GM12801 (cell line): ENCODE measurements around the gene PITPNC1.

Experiments
- TF ChIP-seq, protein P1 (sequence below): IDR thresholded peaks from one replicate; pipeline ENCODE4 v1.5.1; 2011; ENCODE audit warnings: control low read depth; ENCODE audit not compliant: insufficient read length; ENCODE audit errors: extremely low read depth

The PITPNC1 gene

DNA sequence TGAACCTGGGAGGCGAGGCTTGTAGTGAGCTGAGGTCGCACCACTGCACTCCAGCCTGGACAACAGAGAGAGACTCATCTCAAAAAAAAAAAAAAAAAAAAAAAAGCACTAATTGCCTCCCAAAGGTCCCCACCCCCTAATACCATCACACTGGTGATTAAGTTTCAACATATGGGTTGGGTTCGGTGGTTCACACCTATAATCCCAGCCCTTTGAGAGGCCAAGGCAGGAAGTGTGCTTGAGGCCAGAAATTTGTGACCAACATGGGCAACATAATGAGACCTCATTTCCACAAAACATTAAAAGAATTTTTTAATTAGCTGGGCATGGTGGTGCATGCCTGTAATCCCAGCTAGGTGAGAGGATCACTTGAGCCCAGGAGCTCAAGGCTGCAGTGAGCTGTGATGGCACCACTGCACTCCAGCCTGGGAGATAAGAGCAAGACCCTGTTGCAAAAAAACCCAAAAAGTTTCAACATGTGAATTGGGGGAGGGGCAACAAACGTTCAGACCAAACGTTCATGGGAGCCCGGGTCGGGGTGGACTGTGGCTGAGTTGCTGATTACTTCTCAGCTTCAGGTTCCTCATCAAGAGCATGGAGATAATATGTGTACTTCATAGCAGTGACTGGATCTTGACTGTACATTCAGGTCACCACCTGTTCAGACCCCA lies 278.5 kb downstream of the PITPNC1 start:
- TF ChIP-seq, protein P1, sequence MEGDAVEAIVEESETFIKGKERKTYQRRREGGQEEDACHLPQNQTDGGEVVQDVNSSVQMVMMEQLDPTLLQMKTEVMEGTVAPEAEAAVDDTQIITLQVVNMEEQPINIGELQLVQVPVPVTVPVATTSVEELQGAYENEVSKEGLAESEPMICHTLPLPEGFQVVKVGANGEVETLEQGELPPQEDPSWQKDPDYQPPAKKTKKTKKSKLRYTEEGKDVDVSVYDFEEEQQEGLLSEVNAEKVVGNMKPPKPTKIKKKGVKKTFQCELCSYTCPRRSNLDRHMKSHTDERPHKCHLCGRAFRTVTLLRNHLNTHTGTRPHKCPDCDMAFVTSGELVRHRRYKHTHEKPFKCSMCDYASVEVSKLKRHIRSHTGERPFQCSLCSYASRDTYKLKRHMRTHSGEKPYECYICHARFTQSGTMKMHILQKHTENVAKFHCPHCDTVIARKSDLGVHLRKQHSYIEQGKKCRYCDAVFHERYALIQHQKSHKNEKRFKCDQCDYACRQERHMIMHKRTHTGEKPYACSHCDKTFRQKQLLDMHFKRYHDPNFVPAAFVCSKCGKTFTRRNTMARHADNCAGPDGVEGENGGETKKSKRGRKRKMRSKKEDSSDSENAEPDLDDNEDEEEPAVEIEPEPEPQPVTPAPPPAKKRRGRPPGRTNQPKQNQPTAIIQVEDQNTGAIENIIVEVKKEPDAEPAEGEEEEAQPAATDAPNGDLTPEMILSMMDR = no peak

DNA sequence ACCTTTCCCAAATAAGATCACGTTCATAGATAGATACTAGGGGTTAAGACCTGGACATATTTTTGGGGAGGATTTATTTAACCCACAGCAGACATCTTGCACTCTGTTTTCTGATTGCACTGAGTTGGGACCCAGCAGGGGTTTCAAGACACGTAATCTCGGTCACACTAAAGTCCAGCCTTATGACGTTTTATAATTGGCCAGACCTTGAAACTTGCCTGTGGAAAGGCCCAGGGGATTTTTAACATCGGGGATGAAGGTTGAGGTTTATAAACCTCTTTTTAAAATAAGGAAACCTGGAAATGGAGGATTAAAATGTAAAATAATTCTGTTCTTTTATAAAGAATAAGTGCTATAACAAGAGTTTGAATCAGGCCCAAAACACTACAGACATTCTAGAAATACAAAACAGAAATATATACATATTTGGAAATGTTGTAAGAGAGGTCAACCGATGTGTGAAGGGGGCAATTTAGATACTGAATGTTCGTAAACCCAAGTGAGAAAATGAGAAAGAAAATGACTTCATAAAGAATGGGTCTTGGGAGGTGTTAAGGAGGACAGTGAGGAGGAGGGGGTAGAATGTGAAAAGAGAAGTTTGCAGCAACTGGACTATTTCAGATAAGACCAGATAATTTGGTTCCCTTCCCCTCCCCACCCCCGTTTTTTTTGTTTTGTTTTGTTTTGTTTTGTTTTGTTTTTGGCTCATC lies 279.6 kb downstream of the PITPNC1 start:
- TF ChIP-seq, protein P1 = no peak

GRCh38 chr17:67657596-67657995 lies 280.5 kb downstream of the PITPNC1 start:
- TF ChIP-seq, protein P1 = no peak

DNA sequence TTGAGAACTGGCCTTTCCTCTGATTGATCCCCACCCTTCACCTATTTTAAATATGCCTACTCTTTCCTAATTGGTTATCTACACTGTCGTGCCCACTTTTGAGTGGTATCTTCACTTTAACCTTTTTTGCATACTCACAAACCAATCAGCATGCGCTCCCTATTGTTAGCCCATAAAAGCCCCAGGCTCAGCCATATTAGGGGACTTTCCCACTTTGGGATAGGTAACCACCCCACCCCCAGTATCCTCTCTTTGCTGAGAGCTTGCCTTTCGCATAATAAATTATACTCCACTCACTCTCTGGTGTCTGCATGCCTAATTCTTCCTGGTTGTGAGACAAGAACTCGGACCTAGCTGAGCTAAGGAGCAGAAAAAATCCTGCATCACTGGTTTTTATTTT lies 281.2 kb downstream of the PITPNC1 start:
- TF ChIP-seq, protein P1 = no peak

DNA sequence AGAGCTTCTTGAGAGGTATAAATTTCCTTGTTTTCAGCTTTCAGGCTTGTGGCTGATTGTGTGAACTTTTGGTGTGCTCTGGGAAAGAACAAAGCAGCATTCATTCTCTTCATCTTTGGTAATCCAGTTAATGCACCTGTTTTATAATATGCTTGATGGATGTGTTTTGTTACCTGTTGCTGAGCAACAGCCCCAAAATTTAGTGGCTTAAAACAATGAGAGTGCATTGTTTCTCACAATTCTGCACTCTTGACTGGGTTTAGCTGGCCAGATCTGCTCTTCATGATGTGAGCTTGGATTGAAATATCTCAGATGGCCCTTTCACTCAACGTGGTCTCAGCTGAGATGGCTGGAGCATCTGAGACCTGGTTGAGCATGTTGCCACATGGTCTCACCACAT lies 281.9 kb downstream of the PITPNC1 start:
- TF ChIP-seq, protein P1 = no peak

- TF ChIP-seq, protein P1 = no peak
Measured at GRCh38 chr17:67662712-67663111, 285.6 kb downstream of the PITPNC1 start.

DNA sequence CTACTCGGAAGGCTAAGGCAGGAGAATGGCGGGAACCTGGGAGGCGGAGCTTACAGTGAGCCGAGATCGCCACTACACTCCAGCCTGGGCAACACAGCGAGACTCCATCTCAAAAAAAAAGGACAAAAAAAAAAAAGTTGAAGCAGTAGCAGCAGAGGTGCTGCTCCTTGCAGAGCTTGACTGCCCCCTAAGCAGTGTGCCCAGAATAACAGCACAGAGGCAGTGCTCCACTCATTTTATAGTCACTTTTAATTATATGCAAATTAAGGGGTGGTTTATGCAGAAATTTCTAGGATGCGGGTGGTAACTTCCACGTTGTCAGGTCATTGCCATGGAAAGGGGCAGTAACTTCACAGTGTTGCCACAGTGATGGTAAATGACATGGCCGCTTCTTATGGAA lies 286.4 kb downstream of the PITPNC1 start:
- TF ChIP-seq, protein P1 = no peak
